HS-27A (cell line): ENCODE results near the gene ADAMTSL4.
A peak's percentile ranks its signal among the peaks of the same experiment; 100 is the strongest.

Experiments
- DNase-seq: peaks from one replicate; pipeline ENCODE4 v3.0.0-alpha.2; 2012; ENCODE audit warnings: low read depth, missing footprints

The ADAMTSL4 gene

DNA sequence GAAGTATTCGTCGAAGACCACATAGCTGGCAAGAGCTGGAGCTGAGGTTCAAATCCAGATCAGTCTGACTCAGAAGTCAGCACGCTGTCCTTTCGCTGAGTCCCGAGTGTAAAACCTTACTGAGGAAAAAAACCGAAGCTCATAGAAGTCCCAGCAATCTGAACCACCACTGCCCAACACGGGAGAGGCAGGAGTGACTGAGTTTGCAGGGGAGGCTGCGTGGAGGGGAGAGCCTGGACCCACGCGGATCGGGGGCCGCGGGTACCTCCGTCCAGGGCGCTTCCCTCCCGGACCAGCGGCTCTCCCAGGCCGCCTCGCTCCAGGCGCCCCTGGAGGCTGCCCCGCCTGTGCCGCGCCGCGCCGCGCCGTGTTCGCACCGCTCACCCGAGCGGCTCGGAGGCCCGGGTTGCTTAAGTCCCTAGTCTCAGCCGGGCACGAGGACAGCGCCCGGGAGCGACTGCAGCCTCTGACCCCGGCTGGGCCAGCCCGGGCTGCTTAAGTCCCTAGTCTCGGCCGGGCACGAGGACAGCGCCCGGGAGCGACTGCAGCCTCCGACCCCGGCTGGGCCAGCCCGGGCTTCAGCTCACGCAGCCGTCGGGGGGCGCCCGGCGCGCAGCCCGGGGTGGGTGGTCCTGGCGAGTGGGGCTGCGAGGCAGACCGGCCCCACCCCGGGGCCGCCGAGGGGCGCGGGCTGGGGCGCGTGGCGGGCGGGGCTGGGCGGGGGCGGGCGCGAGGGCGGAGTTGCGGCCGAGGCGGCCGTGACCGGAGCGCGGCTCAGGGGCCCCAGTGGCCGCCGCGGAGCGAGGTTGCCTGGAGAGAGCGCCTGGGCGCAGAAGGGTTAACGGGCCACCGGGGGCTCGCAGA, at the start of gene ADAMTSL4:
ADAMTSL4 (plus strand) TSS at position 777 of the 864 bp plus-strand sequence. CDS start 2,881 bp downstream, outside the sequence.
- no peak for DNase-seq

DNA sequence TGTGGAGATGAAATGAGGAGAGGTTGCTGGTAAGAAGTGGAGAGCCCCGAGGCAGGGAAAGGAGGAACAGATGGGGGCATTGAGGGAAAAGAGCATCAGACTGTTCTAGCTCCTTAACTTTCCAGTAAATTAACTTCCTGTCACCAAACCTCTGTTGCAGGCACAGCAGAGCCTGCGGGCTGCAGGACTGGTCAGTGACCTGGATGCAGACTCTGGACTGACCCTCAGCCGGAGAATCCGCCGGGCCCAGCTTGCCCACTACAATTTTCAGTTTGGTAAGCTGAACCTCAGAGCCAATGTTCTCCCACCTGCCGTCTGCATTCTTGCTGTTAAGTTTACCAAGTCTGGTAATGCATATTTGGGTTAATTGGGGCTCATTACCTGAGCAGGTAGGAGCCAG, 43.8 kb upstream of the ADAMTSL4 start:
- DNase-seq, result no peak

DNA sequence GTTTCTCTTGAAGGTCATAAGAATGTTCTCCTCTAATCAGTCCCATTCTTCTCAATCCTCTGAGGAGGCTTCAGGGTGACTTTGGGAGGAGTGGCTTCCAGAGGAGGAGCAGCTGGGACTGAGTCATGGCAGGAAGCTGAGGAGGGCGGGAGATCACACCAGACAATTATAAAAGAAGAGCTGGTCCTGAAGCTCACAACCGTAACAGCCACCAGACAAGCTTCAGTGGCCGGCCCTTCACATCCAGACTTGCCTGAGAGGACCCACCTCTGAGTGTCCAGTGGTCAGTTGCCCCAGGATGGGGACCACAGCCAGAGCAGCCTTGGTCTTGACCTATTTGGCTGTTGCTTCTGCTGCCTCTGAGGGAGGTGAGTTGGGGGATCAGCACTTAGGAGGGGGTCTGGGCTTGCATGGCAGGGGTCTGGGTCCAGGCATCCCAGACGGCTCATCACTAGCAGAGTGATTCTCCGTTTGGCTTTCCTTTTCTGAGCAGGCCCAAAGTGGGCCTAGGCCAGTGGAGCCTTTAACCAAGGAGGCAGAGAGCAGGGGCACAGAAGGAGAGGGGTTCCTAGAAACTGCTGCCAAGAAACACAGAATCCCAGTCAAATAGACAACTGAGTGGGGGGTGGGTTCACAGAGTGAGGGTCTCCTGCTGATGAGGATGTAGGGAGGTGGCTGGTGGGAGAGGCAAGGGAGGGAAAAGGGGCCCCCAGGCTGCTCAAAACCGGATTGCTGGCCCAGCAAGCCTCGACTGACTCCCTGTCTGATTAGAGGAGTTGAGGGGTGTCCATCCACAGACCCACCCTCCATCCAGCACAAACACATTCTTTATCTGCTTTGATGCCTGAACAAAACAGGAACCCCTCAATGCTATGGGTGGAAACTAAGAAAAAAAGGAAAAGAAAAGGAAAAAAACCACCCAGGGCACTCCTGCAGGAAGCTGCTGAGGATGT, 41.0 kb upstream of the ADAMTSL4 start, which contains the start of gene ECM1:
ECM1 (plus strand) TSS at position 198 of the 953 bp plus-strand sequence; CDS start at position 299, 101 bp downstream.
- DNase-seq, result no peak

DNA sequence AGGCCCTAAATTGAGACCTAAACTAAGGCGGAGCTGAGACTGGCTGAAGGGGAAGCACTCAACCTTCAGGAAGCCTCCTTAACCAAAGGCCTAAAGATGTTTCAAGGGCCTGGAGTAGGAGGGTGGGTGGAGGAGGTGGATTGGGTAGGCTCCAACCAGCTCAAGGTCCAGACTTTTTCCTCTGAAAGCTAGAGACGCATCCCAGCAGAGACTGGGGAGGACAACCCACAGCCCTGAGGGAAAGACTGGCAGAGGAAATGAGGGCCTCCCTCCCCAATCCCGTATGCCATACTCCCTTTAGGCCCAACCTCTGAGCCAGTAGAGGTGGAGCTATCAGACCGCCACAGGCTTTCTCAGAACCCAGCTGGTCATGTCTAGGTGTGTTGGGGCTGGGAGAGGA, 40.2 kb upstream of the ADAMTSL4 start:
- no peak for DNase-seq

DNA sequence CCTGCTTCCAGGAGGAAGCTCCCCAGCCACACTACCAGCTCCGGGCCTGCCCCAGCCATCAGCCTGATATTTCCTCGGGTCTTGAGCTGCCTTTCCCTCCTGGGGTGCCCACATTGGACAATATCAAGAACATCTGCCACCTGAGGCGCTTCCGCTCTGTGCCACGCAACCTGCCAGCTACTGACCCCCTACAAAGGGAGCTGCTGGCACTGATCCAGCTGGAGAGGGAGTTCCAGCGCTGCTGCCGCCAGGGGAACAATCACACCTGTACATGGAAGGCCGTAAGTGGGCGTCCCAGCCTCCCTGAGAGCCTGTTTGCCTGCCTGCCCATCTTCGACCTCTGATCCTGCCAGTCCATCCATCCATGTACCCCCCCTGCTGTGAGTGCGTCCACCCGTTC, 37.7 kb upstream of the ADAMTSL4 start:
- DNase-seq, result no peak

DNA sequence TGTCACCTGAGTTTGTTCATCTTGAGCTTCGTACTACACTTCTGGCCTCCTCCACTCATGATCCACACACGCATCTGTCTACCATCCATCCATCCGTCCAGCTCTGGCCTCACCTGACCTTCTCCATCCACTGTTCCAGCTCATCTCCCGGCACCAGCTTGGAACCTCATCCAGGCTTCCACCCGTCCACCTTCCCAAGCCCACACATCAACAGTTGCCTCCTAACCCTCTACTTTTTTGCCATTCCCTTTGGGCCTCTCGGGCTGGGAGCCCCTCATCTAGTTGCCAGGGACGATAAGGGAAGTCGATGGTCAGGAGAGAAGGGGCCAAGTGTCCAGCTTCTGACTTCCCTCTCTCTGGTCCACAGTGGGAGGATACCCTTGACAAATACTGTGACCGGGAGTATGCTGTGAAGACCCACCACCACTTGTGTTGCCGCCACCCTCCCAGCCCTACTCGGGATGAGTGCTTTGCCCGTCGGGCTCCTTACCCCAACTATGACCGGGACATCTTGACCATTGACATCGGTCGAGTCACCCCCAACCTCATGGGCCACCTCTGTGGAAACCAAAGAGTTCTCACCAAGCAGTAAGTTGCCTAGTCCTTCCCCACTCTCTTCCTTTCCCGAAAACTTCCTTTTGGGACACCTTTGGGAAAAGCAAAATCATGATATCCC, 37.1 kb upstream of the ADAMTSL4 start:
- no peak for DNase-seq

DNA sequence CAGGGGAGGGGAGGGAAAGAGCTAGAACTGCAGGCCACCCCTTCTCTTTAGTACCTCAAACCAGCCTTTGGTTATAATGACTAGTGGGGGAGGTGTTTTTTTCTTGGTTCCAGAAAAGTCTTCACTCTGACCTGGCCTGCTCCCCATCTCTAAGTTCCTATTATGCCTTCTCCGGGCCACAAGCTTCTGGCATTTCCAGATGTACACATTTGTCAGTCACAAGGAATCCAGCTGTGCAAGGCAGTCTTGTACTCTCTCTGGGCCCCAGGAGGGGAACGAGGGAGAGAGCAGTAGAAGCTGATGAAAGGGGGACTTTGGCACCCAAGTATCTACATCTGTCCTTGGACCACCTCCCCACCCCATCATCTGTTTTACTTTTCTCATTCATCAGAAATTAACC, 36.4 kb upstream of the ADAMTSL4 start:
- no peak for DNase-seq

DNA sequence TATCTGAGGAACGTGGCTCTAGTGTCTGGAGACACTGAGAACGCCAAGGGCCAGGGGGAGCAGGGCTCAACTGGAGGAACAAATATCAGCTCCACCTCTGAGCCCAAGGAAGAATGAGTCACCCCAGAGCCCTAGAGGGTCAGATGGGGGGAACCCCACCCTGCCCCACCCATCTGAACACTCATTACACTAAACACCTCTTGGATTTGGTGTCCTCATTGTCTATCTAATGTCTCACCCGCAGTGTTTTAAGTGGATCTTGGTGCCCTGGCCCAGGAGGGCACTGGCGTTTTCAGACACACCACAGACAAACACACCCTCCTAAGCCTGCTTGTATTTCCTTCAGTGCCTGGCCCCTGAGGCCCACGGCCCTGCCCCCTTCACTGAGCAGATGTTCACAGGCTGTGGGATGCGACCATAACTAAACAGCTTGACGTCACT, 35.8 kb upstream of the ADAMTSL4 start:
- no peak for DNase-seq

DNA sequence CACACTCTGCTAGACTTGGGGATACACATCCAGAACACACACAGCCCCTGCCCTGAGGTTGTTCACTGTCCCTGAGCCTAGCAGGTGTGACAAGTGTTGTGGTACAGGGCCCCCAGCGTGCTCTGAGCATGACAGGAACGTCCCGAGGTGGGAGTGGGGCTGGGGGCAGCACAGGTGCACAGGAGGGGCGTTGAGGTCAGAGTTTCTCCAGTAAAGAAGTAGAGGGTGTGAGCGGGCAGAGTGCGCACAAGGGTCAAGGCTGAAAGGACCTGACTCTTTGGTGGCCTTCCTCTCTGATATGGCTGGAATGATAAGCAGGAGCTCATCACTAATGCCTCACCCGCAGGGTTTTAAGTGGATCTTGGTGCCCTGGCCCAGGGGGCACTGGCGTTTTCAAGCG, 34.9 kb upstream of the ADAMTSL4 start:
- DNase-seq, result no peak

DNA sequence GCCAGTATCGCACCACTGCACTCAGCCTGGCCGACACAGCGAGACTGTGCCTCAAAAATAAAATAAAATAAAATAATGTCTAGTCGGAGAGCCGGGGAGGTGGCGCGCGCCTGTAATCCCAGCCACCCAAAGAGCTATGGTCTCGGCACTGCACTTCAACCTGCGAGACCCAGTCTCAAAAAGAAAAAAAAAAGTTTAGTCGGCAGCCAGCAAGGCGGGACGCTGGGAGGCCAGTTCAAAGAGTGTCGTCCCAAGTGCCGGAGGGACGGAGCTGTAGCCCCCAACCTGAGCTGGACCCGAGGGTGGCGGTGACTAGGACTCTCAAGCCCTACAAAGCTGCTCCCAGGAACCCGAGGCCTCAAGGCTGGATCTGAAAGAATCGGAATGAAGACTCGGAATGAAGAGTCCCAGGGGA, 34.3 kb upstream of the ADAMTSL4 start:
- no peak for DNase-seq

DNA sequence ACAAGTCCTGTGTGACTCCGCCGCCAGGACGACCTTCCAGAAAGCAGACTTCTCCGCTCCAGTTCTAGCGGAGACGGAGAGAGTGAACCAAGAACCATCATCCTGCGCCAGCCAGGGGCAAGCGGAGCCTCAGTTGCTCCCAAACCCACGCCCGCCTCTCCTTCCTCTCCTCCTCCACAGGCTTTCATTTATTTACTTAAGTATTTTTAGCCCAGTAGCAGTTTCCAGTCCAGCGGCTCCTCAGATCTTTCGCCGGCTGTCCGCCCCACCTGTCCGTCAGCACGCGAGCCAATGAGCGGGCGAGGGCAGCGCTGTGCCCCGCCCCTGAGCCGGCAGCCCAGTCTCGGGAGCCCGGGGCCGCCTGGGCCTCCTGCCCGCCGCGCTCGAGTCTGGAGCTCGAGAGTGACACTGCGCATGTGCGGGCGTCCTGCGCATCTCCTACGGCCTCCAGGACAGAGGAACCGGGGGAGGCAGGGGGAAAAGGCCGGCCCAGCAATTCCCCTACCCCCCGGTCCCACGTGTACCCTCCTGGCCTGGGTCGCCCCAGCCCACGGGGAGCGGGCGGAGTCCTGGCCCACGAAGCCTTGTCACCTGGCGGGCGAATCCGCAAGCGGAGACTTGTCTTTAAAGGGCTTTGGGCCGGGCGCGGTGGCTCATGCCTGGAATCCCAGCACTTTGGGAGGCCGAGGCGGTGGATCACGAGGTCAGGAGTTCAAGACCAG, 33.7 kb upstream of the ADAMTSL4 start, which contains the start of gene FALEC:
FALEC (plus strand) TSS at position 425 of the 722 bp plus-strand sequence.
- DNase-seq, result peak; percentile 83

DNA sequence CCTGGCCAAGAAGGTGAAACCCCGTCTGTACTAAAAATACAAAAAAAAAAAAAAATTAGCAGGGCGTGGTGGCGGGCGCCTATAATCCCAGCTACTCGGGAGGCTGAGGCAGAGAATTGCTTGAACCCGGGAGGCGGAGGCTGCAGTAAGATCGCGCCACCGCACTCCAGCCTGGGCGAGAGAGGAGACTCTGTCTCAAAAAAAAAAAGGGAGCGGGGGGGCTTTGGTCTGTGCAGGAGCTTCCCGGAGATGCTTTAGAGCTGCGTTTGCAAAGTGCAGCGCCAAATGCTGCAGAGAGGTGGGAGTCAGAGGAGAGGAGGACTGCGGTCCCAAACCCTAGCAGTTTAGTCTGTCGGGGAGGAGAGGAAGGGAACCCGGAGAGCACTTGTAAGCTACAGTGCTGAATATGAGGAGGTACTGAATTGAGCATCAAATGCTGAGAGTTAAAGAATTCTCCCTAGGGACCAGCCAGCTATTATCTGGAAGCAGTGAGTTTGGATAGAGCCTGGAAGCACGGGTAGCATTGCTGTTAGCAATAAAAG, 33.1 kb upstream of the ADAMTSL4 start:
- no peak for DNase-seq

DNA sequence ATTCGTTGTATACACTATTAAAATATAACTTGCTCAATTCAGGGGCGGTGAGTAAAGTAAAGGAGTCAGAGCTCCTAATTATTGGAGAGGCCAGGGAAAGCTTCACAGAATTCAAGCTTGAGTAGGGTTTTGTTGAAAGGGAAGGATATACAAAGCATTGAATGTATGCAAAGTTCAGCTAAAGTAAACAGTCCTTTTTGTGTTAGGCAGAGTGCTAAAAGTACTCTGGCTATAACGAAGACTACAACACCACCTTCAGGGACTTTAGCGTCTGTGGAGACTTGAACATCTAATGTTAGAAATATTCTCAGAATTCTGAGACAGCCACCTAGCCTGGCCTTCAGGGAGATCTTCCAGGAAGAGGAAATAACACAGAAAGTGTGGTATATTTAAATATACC, 32.6 kb upstream of the ADAMTSL4 start:
- DNase-seq, result no peak

DNA sequence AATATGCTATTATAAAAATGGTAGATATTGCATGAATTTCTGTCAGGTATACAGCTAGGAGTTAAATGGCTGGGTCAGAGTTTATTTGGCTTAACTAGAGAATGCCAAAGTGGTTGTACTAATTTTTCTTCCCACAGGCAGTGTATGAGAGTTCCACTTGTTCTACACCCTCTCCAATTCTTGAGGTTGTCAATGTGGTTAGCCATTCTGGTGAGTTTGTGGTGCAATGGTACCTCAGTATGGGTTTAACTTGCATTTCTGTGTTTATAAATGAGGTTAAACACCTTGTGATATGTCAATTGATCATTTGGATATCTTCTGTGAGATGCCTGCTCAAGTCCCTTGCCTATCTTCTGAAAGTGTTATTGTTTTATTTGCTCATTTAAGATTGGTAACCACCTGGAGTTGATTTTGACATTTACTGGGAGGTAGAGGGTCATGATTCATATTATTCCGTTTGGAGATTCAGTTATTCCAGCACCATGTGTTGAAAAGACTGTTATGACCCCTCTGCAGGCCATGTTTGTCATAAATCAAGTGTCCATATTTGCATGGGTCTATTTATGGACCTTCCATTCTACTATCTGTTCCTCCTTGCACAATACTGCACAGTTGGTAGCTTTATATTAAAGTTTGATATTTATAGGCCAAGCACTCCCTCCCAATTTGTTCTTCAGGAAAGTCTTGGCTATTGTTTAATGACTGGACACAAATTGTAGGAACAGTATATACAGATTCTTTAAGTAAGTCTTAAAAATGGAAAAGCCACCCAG, 27.8 kb upstream of the ADAMTSL4 start:
- no peak for DNase-seq

DNA sequence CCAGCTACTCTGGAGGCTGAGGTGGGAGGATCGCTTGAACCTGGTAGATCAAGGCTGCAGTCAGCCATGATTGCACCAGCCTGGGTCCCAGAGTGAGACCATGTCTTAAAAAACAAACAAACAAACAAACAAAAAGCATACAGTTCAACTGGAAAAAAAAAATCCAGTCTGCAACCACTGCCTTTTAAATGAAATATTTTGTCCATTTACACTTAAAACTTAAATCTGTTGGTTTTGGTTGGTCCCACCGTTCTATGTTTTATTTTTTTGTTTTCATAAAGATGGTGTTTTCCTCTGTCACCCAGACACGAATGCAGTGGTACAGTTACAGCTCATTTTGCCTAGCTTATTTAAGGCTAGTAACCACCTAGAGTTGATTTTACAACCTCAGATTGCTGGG, 23.9 kb upstream of the ADAMTSL4 start:
- no peak for DNase-seq

DNA sequence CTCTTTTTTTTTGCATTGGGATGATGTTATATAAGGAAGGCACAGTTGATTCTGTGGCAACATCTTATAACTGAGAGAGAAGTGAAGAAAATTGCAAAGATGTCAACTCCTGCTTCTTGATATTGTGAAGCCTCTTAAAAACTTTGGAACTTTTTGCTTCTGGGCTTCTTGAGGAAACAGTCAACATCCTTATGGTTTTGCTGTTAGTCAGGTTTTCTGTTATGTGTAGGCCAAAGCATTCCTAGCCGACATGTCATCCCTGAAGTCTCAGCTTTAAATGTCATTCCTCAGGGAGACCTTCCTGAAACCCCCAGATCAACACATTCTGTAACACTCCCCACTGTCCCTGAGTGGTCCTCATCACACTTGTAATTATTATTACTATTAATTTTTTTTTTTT, 21.0 kb upstream of the ADAMTSL4 start:
- DNase-seq, result no peak

DNA sequence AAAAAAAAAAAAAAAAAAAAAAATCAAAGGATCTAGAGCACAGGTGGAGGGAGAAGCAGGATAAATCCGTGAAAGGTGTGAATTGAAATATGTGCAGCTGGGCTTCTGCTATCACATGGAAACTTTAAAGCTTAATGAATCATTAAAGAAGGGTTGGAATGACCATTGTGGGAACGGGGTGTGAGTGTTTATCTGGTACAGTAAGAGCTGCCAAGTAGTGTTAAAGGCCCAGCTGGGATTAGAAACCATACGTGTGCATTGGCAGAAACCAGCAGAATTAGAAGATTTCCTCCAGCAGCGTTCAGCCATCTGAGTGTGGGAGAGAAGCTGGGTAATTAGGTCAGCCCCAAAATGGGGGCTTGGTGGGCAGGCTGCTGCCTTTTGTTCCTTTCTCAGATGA, 20.2 kb upstream of the ADAMTSL4 start:
- no peak for DNase-seq

DNA sequence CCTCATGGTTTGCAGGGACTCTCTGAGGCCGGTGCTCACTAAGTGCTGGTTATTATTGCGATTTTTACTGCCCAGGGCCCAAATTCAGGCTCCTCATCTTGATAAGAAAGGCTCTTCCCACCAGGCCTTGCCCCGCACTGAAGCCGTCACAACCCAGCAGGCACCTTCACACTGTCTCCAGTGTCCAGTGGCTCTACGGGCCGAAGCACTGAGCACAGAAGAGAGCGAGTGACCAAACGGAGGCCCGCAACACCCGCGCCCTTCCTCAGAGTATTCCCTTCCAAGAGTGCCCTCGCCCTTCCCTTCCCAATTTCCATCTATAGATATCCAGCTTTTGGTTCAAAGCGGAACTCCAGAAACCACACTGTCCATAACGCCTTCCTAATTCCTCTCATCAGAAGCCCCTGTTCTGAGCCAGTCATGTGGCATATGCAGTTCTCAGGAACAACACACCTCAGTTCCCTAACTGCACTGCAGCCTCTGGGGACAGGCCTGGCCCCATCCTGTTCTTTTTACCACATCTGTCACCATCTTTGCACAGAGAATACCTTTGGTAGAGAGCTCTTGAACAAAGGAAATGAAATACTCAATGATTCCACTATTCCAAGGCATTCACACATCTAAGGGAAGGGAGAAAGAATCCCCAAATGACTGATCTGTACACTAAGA, 18.6 kb upstream of the ADAMTSL4 start:
- DNase-seq, result no peak

DNA sequence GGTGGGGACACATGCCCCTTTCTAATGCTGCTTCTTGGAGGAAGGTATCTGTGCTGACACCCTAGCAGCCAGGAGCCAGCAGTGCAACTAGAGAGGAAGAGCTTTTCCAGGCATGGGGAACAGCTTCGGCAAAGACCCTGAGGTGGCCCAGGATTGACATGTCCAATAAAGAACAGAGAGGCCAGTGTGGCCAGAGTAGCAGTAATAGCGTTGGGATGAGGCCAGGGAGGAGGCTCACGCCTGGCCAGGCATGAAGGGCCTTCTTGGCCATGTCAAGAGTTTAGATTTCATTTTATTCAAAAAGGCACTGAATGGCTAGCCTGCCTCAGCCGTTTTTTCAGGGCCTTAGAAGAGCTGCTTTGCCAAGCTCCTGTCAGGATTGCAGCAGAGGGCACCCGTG, 16.3 kb upstream of the ADAMTSL4 start:
- no peak for DNase-seq

DNA sequence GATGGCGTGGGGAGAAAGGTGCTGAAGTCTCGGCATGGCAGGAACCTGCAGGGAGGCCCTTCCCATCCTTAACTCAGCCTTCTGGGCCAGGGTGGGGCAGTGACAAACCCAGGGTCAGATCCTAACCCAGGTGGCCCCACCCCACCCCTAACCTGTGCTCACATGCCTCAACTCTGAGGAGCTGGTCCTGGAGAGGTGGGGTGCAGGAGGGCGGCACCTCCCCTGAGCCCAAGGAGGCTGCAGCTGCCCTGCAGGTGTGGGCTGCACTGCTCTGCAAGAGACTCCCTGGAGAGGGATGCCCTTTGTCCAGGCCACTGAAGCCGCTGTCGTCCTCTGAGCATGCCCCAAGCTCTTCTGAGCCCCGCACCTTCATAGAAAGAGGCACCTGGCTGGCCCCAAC, 15.2 kb upstream of the ADAMTSL4 start:
- no peak for DNase-seq
